T-helper 1 cell treated with Interleukin-12 subunit alpha and Interleukin-12 subunit beta and Interleukin-4 antibody, amounts not matched to agents 30 ng/mL and 1 ng/mL, for 36 hours (primary cell): ENCODE data around the gene APOB. TPM values are rescaled to one million over a fixed set of nuclear protein-coding genes. Genes with fewer than 3 reads are reported as not detected.

Experiments used
- intact Hi-C: fragments of 100-400 bp; cut with micrococcal nuclease; formaldehyde crosslinking; loops from one replicate; pipeline ENCODE4 v1.15.1; 2024
- total RNA-seq: library from RNA; stranded (reverse); gene quantifications from 2 replicates; pipeline ENCODE4 v1.2.3, GENCODE V29; 2022

Gene APOB
- total RNA-seq, 1 donor from 2014 or later, result not detected

DNA sequence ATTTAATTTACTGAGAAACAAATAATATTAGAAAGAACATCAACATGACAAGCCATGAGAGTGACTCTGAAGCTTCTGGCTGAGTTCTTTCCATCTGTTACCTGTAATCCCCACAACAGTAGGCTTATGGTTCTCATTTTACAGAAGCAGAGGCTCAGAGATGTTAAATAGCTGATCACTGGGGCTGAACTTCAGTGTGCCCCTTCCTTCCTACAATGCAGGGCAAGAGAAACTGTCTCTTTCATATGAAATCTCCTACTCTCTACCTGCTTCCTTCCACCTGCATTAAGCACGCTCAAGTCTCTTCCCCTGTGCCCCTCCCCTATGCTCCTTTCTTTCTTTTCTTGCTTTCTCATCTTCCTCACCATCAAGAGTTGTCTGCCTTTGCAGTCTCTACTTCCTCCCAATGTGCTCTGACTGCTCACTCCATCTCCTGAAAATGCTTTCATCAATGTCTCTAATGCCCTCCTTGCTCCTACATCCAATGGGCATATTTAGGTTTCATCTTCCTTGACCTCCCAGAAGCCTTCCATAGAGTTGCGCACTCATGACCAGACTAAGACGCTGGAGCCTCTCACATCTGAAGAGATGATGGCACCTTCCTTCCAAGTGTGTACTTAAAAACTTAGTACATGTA lies 23.7 kb downstream of the APOB start:
- intact Hi-C loops, result no loop called here

DNA sequence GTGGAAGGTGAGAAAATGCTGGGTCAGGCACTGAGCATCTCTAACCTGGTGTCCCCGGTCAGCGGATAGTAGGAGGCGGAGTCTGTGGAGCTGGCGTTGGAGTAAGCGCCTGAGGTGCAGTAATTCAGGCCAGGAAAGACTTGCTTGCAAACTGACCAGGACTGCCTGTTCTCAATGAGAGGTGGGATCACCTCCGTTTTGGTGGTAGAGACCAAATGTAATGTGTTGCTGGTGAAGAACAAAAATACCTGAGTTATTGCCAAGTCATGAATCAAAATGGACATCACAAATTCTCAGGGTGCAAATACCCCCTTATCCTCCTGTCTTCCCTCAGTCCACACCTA lies 24.2 kb downstream of the APOB start:
- intact Hi-C loops, result no loop called here

GRCh38 chr2:21019000-21019677 lies 24.7 kb downstream of the APOB start:
- intact Hi-C loops, result no loop called here

GRCh38 chr2:21018290-21018689 lies 25.6 kb downstream of the APOB start:
- intact Hi-C loops, result no loop called here

DNA sequence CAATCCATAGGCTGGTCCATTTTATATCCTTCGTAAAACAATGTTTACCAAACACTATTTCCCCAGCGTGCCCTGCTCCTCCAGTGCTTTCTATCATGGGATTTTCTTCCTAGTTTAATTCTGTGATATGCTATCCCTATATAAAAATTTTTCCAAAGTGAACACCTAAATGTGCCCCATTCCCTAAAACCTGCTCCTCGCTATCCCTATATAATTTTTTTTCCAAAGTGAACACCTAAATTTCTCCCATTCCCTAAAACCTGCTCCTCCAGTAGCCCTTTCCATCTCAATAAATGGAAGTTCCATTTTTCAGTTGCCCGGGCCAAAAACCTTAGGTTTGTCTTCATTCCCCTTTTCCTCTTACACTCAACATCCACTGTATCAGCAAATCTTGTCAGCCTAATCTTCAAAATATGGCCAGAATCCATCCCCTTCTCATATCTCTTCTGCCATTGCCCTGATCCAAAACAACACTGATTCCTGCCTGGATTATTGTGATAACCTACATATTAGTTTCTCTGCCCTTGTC lies 26.1 kb downstream of the APOB start:
- intact Hi-C loops, result no loop called here

- intact Hi-C loops, result no loop called here
Observed at GRCh38 chr2:21015281-21015645, 28.6 kb downstream of the APOB start.

DNA sequence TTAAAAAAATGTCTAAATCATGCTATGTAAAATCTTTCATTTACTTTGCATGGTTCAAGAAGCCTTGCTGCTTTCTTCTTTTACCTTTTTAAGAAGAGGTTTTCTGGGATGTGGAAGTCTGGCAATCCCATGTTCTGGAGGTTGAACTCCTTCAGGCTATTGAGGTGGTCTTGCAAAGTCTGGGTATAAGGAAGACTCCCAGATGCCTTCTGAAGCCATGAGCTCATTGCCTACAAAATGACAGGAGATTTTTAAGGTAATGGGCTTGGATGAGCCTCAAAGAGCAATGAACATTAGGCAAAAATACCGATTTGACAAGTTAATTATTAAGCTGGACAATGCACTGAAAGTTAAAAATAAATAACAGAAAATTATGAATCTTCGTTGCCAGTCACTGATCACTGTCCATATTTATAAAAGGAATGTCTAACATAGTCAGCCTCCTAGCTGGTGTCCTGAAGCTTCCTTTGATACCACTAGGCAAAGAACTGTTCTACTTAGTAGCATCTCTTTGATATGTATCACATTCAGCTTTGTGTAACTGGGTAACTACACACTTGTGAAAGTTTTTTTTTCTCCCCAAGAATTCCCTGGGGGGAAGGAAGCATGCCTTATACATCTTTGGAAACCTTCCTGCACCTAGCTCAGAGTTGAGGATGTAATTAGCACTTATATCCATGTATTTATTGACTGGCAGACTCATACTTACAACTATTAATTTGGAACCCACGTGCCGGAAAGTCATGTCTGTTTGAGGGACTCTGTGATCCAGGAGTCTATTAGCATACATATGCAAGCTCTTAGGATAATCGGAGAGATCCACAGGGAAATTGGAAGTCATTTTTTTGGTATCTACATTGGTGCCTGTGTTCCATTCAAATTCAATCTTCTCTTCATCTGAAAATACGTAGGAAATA lies 29.3 kb downstream of the APOB start:
- intact Hi-C loops, result no loop called here

DNA sequence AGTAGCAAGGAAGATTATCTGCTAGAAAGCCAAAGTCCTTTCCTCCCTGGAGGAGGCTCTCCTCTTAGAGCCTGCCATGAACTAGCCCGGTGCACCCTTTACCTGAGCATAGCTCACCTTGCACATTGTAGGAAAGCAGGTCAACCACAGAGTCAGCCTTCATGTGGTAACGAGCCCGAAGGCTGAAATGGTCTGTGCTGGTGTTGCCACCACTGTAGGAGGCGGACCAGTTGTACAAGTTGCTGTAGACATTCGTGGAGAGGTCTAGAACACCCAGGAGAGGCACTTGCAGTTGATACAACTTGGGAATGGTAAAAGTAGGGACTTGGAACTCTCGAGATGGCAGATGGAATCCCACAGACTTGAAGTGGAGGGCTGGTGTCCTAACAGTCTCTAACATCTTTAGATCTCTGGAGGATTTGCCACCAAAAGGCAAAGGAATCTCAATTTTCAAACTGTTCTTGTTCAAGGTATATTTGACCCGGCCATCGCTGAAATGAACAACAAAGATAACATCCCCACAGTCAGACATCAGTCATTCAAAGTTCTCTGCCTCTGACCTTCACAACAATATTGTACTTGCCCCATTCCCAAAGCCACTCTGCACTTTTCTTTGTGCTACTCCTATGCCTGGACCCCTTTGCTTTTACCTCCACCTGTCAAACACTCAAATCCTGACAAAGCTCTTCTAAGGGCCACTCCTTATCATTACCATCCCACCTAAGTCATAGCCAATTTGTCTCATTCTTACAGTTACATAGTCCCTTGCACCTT lies 30.6 kb downstream of the APOB start:
- intact Hi-C loops, result no loop called here

DNA sequence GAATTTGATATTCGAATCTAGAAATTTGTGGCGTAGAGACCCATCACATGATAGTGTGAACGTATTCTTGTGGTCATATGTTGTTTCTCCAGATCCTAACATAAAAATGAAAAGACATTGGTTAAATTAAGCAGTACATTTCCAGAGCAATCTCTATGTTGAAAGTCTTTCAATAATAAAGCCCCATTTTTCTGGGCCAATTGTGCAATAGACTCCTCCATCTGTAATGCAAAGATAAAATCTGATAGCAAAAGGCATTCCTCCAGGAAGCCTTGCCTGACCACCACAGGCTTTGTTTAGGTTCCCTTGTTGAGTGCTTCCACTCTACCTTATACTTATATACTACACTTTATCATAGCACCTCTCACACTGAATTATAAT lies 31.3 kb downstream of the APOB start:
- intact Hi-C loops, result no loop called here

DNA sequence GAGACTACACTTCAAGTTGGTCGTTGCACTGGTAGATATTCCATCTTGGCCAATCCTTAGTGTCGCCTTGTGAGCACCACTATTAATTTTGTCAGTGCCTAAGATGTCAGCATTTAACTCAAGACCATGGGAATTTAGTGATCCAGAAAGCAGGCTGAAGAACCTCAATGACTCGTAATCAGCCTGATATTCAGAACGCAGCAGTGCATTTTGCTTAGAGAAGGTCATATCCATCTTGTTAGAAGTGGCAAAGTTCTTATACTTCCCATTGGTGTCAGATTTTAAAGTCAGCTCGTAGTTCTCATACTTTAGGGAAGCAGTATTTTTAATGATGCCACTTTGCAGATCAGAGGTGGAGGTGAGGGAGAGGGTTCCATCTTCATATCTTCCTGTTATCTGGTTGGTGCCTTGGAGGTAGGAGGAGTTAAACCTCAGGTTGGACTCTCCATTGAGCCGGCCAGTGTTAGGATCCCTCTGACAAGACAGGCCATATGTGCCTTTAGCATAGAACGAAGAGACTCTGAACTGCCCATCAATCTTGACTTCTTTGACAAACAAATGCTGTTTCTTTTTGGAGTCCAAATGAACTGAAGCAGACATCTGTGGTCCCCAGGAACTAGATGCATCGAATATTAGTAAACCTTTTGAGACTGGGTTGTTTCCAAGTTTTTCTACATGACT lies 31.9 kb downstream of the APOB start:
- intact Hi-C loops, result no loop called here

DNA sequence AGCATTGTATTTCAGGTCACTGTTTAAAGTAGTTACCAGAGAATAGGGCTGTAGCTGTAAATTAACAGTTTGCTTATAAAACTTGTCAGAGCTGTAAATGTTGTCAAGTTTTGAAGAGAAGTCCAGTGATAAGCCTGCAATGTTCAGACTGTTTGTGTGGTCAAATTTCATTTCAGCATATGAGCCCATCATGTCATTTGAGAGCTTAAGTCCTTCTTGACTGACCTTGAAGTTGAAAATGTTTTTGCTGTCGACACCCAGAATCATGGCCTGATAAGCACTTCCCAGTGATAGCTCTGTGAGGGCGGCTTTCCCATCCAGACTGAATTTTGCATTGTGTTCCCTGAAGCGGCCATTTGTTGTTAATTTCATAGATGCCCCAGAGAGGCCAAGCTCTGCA lies 32.4 kb downstream of the APOB start:
- intact Hi-C loops, result no loop called here

- intact Hi-C loops, result no loop called here
Observed at GRCh38 chr2:21010813-21011439, 32.9 kb downstream of the APOB start.

- intact Hi-C loops, result no loop called here
Observed at GRCh38 chr2:21009662-21010225, 34.1 kb downstream of the APOB start.

DNA sequence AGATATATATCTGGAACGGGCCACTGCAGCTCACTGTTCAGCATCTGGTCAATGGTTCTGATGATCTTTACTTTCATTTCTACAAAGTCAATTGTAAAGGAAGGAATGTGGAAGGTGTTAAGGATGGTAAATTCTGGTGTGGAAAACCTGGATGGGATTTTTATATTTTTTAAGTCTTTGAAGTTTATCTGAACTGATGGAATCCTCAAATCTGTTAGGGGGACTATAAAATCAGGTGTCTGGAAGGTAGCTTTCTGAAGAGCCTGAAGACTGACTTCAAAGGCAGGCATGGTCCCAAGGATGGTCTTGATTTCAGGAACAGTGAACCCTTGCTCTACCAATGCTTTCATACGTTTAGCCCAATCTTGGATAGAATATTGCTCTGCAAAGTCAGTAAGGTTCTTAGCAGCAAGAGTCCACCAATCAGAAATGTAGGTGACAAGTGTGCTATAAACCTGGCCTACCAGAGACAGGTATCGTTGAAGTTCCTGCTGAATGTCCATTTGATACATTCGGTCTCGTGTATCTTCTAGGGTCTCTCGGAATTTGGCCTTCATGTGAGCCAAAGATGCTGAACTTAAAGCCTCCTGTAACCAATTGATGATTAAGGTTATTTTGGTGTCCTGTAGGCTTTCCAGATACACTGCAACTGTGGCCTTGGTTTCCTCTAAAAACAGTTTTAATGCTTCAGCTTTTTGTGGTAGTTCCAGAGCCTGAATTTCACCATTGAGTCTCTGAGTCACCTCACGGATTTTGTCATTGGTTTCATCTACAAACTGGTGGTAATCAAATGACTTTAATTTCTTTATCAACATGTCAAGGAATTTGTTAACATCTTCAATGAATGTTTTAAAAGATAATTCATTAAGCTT lies 34.8 kb downstream of the APOB start:
- intact Hi-C loops, result no loop called here

GRCh38 chr2:21008014-21008789 lies 35.7 kb downstream of the APOB start:
- intact Hi-C loops, result no loop called here

DNA sequence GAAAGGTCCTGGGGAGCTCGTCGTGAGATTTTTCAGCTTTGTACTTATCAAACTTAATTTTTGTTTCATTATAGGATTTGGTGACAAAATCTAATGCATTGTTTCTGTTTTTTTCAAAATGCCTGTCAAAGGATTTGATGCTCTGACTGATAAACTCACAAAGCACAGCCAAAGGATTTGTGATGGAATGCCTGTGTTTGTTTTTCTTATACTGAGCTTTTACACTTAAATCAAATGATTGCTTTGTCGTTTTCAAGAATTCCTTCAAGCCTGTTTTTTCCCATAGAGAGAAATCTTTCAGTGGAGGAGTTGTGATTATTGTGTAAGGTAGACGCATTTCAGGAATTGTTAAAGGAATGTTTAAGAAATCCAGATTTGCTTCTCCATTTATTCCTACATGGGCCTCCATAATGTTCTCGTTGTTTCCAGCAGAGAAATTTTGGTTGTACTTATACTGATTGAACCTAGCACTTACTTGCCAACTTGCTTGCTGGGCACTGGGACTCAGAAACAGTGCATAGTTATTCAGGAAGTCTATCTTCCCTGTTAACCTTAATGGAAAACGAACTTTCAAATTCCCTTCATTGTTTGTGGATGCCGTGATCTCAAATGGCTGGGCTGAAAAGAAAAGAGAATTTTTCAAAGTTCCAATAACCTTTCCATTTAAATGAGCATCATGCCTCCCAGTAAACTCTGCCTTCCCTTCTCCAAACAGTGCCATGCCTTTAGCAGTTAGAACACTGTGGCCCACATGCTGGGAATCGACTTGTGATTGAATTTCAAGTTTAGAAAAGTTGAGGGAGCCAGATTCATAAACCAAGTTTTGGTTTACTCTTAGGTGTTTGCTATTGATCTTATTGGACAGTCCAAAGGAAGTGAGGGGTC lies 36.5 kb downstream of the APOB start:
- intact Hi-C loops, result no loop called here

- intact Hi-C loops, result no loop called here
Observed at GRCh38 chr2:21006423-21007128, 37.3 kb downstream of the APOB start.
